NCI-H226 (cell line): Measurements from ENCODE around the gene RAB40C.
A peak's percentile ranks its signal among the peaks of the same experiment; 100 is the strongest.

Experiments used
- DNase-seq: peaks from one replicate; pipeline ENCODE4 v3.0.0-alpha.2; 2015

RAB40C gene

GRCh38 chr16:575354-576196 is 14.3 kb upstream of the RAB40C start:
- DNase-seq: no peak

GRCh38 chr16:576197-576822 is 13.6 kb upstream of the RAB40C start:
- no peak for DNase-seq

GRCh38 chr16:576823-577201 is 13.1 kb upstream of the RAB40C start:
- DNase-seq: no peak

- DNase-seq: no peak
Measured at GRCh38 chr16:577796-578195, 12.1 kb upstream of the RAB40C start.

- DNase-seq: no peak
Measured at GRCh38 chr16:578232-578869, 11.5 kb upstream of the RAB40C start.

- no peak for DNase-seq
Measured at GRCh38 chr16:578870-579405, 10.9 kb upstream of the RAB40C start.

GRCh38 chr16:580141-580945 is 9.5 kb upstream of the RAB40C start:
- no peak for DNase-seq

GRCh38 chr16:580946-581498 is 8.8 kb upstream of the RAB40C start:
- no peak for DNase-seq

- no peak for DNase-seq
Measured at GRCh38 chr16:582218-582613, 7.7 kb upstream of the RAB40C start.

GRCh38 chr16:582614-583331 is 7.1 kb upstream of the RAB40C start:
- no peak for DNase-seq

GRCh38 chr16:583470-583814 is 6.4 kb upstream of the RAB40C start:
- no peak for DNase-seq

- no peak for DNase-seq
Measured at GRCh38 chr16:583815-584591, 5.9 kb upstream of the RAB40C start.

GRCh38 chr16:585351-585750 is 4.5 kb upstream of the RAB40C start:
- DNase-seq: no peak

- no peak for DNase-seq
Measured at GRCh38 chr16:586047-586644, 3.7 kb upstream of the RAB40C start.

GRCh38 chr16:586645-587590 is 2.9 kb upstream of the RAB40C start:
- DNase-seq: no peak

- no peak for DNase-seq
Measured at GRCh38 chr16:588639-588888, 1.3 kb upstream of the RAB40C start.

- peak; percentile 80 for DNase-seq
Measured at GRCh38 chr16:588889-589657, 793 bp upstream of the RAB40C start.

GRCh38 chr16:590188-590814 is 435 bp downstream of the RAB40C start:
- DNase-seq: no peak

- no peak for DNase-seq
Measured at GRCh38 chr16:590815-591200, 942 bp downstream of the RAB40C start.
